ENCODE results near the gene PLPP1.

PLPP1 gene

GRCh38 chr5:55393501-55394175, 141.1 kb downstream of the PLPP1 start:
- no peak for DNase-seq

- no peak for DNase-seq
These were observed 142.1 kb downstream of the PLPP1 start for GRCh38 chr5:55392669-55393068.

DNA sequence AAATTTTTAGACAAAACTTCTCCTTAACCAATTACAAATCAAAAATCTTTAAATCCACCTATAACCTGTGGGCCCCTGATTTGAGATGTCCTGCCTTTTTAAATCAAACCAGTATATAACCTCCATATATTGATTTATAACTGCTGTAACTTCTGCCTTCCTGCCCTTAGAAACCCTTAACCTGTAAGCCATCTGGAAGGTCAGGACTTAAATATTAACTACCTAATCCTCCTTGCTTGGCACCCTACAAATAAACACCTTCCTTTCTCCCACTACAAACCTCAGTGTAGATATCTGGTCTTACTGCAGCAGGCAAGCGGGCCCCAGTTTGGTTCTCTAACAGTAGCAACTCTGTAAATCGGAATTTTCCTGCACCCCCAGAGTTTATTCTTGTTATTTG, 143.1 kb downstream of the PLPP1 start:
- DNase-seq = no peak

GRCh38 chr5:55387865-55388264, 146.9 kb downstream of the PLPP1 start:
- DNase-seq = no peak

DNA sequence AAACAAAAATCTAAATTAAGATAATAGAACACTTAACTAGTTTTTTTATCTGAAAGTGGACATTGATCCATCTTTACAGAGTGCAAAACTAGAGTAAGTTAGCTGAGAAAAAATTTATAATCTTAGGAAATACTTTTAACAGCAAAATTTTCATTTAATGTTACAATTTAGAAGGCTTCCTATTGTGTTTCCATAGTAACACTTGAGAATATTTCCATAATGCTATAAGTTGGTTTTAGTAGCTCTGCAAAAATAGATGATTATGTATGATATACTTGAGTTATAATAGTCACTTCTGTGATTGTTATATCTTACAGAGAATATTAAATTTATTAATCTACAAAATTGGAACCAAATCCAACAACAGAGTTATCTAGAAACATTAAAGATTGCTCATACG, 148.4 kb downstream of the PLPP1 start:
- DNase-seq = no peak

- DNase-seq = no peak
These were observed 148.9 kb downstream of the PLPP1 start for GRCh38 chr5:55385846-55386245.

DNA sequence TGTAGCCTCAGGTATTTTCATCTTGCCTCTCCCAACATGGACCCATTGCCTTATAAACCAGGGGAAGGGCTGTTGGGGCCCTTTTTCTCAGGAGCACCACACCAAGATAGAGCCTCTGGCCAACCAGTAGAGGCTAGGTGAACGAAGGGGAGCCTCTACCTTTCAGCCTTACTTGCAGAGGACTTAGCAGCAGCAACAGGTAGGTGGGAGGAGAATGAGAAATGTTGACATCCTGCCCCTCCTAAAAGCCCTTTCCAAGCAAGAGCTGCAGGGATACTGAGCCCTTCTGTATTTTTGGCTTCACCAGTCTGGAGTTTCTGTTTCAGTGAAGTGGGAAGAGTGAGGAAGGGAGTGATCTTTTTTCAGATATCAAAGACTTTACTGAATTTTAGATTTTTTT, 149.5 kb downstream of the PLPP1 start:
- DNase-seq = no peak

DNA sequence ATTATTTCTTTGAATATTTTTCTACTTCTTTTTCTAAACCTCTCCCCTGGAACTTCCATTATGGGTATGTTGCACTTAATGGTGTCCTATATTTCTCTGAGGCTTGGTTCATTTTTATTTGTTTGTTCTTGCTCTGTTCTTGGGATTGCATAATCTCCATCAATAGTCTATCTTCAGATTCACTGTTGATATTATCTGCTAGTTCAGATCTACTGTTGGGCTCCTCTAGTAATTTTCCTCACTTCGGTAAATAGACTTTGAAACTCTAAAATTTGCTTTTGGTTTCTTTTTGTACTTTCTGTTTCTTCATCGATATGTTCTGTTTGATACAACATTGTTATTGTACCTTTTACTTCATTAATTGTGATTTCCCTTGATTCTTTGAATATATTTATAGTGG, 150.7 kb downstream of the PLPP1 start:
- no peak for DNase-seq

- DNase-seq = no peak
These were observed 151.5 kb downstream of the PLPP1 start for GRCh38 chr5:55383254-55383653.

GRCh38 chr5:55377810-55378209, 157.0 kb downstream of the PLPP1 start:
- no peak for DNase-seq
